ENCODE measurements around the gene RAD51B. TPM values are rescaled to one million over a fixed set of nuclear protein-coding genes. Genes with fewer than 3 reads are reported as not detected.
A peak's percentile ranks its signal among the peaks of the same experiment; 100 is the strongest.

Gene RAD51B
- total RNA-seq, 1 experiment from 2014 or later: 10.8 TPM

- DNase-seq (peak; percentile 84), ATAC-seq (peak; percentile 83)
- H3K9ac ChIP-seq (ENCODE audit: low read length): peak overlapping the region; percentile 19
- peaks cover 7% of the 10 kb centered on the region for H3F3A ChIP-seq (ENCODE audit: low read length, unreplicated experiment)
- H2AFZ ChIP-seq (ENCODE audit: low read length): peak overlapping the region; percentile 10; the same call in 1 of the 2 replicates
- H3K9me2 ChIP-seq (replicated peaks; ENCODE audit: low read length): no peaks in the 10 kb centered on the region
- peaks cover 41% of the 10 kb centered on the region for H3K4me1 ChIP-seq (ENCODE audit: insufficient read depth, low read length)
- peaks cover under 1% of the 10 kb centered on the region; the same call in 1 of the 2 replicates for H3K9me3 ChIP-seq (ENCODE audit: low read length)
- H3K27ac ChIP-seq (ENCODE audit: low read length): peak overlapping the region; percentile 75
- no peaks in the 10 kb centered on the region for H3K36me3 ChIP-seq (ENCODE audit: low read depth, low read length)
- no peak for TF ChIP-seq CTCF (conservative IDR thresholded peaks at IDR 0.05; ENCODE audit: low read depth, low read length)
- TF ChIP-seq EZH2phosphoT487 (IDR thresholded peaks at IDR 0.05; ENCODE audit: borderline replicate concordance, low read length): no peak
- TF ChIP-seq EZH2 (IDR thresholded peaks at IDR 0.05; ENCODE audit: low read length, unreplicated experiment): no peak
- CTCF ChIA-PET: interaction anchor here (0.6 to 1.3 kb wide), 6 partner anchors 9 to 537 kb away, joined by 3 to 5 read pairs (median 4); no protein-coding TSS in a partner anchor
- H3K4me3 ChIP-seq (ENCODE audit: low read length): peak overlapping the region; percentile 4; the same call in 1 of the 2 replicates
- POLR2A ChIA-PET (ENCODE audit: unreplicated experiment): interaction anchor here (0.6 to 0.7 kb wide), 4 partner anchors 31 to 292 kb away, joined by 3 to 8 read pairs (median 6); no protein-coding TSS in a partner anchor
- no peaks in the 10 kb centered on the region for H3K27me3 ChIP-seq (ENCODE audit: low read length)
- no peaks in the 10 kb centered on the region for H4K20me1 ChIP-seq (ENCODE audit: low read length)
- BruUV-seq (replicated peaks): TSS peak; percentile 51
- intact Hi-C loops (cut with micrococcal nuclease): loop anchor here (1.0 to 5.0 kb wide), 8 partner anchors 51 to 510 kb away; no protein-coding TSS in a partner anchor
- H3K4me2 ChIP-seq (ENCODE audit: low read length): peak overlapping the region; percentile 47
- H3K79me2 ChIP-seq (ENCODE audit: low read length): no peaks in the 10 kb centered on the region
Measured at GRCh38 chr14:68306934-68307789, 487.6 kb downstream of the RAD51B start.

- no peaks in the 10 kb centered on the region for H3K79me2 ChIP-seq (ENCODE audit: low read length)
- H3K9me2 ChIP-seq (replicated peaks; ENCODE audit: low read length): no peaks in the 10 kb centered on the region
- TF ChIP-seq CTCF (conservative IDR thresholded peaks at IDR 0.05; ENCODE audit: low read depth, low read length): no peak
- TF ChIP-seq EZH2phosphoT487 (IDR thresholded peaks at IDR 0.05; ENCODE audit: borderline replicate concordance, low read length): no peak
- no peak for TF ChIP-seq EZH2 (IDR thresholded peaks at IDR 0.05; ENCODE audit: low read length, unreplicated experiment)
- peak; percentile 27 for ATAC-seq
- H3K36me3 ChIP-seq (ENCODE audit: low read depth, low read length): no peaks in the 10 kb centered on the region
- peaks cover 41% of the 10 kb centered on the region for H3K4me1 ChIP-seq (ENCODE audit: insufficient read depth, low read length)
- POLR2A ChIA-PET (ENCODE audit: unreplicated experiment): interaction anchor here (0.6 kb wide), 2 partner anchors 31 to 291 kb away, joined by 3 to 4 read pairs; no protein-coding TSS in a partner anchor
- peak overlapping the region; percentile 10; the same call in 1 of the 2 replicates for H2AFZ ChIP-seq (ENCODE audit: low read length)
- DNase-seq: no peak
- H3K4me2 ChIP-seq (ENCODE audit: low read length): peak overlapping the region; percentile 47
- H3K27ac ChIP-seq (ENCODE audit: low read length): peak overlapping the region; percentile 75
- CTCF ChIA-PET: interaction anchor here (0.6 to 1.3 kb wide), 5 partner anchors 9 to 536 kb away, joined by 3 to 5 read pairs (median 4); no protein-coding TSS in a partner anchor
- H4K20me1 ChIP-seq (ENCODE audit: low read length): no peaks in the 10 kb centered on the region
- no peaks in the 10 kb centered on the region for H3K27me3 ChIP-seq (ENCODE audit: low read length)
- peaks cover 7% of the 10 kb centered on the region for H3F3A ChIP-seq (ENCODE audit: low read length, unreplicated experiment)
- BruUV-seq (replicated peaks): TSS peak; percentile 36
- H3K4me3 ChIP-seq (ENCODE audit: low read length): peak overlapping the region; percentile 4; the same call in 1 of the 2 replicates
- H3K9ac ChIP-seq (ENCODE audit: low read length): no peak overlapping the region
- intact Hi-C loops (cut with micrococcal nuclease): loop anchor here (1.0 to 5.0 kb wide), 8 partner anchors 51 to 510 kb away; no protein-coding TSS in a partner anchor
- H3K9me3 ChIP-seq (ENCODE audit: low read length): no peaks in the 10 kb centered on the region
Measured at GRCh38 chr14:68307790-68308168, 488.2 kb downstream of the RAD51B start.

All from PC-3 (cell line).